CD4-positive, alpha-beta T cell treated with Interleukin-17A for 4 hours (primary cell): ENCODE results near the gene HRH2.
A peak's percentile ranks its signal among the peaks of the same experiment; 100 is the strongest.

Source experiments
- DNase-seq: peaks from one replicate; pipeline ENCODE4 v3.0.0-alpha.2; 2020; ENCODE audit warnings: mixed read lengths

Gene HRH2

GRCh38 chr5:175693741-175694140 lies 35.9 kb downstream of the HRH2 start:
- no peak for DNase-seq

DNA sequence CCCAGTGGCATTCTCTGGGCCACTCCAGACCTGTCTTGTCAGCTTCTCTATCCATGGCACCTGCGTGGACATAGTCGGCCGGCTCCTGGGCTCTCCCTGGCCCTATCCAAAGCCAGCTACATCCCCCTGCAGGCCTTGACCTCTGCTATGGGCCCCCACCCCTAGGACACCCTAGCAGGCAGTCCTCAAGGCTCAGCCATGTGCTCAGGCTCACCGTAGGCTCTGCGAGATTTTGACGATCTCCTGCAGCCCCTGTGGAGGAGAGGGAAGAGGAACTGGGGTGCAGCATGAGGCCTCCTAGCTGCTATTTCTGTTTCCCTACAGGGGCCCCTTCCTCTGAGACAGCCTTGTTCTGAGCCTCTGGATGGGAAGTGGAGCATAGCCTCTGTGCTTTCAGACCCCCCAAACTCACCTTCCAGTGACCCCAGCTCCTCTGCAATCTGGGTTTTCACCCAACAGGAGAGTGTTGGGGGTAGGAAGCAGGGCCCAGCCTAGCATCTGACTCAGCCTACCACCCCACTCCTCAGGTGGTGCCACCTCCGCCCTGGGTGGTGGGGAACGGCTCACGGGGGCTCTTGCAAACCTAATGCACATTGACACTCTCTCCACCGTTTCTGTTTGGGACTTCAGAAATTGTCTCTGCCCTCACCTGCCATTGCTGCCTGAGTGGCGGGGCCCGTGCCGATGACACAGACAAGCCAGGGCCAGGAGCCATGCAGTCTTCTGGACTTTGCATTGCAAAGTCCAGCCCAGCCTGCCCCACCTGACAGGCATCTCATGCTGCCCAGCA lies 36.7 kb downstream of the HRH2 start:
- no peak for DNase-seq

- DNase-seq, result no peak
Observed at GRCh38 chr5:175695161-175696126, 37.6 kb downstream of the HRH2 start.

GRCh38 chr5:175696139-175696854 lies 38.4 kb downstream of the HRH2 start:
- peak; percentile 88 for DNase-seq

GRCh38 chr5:175696855-175697198 lies 39.0 kb downstream of the HRH2 start:
- no peak for DNase-seq

DNA sequence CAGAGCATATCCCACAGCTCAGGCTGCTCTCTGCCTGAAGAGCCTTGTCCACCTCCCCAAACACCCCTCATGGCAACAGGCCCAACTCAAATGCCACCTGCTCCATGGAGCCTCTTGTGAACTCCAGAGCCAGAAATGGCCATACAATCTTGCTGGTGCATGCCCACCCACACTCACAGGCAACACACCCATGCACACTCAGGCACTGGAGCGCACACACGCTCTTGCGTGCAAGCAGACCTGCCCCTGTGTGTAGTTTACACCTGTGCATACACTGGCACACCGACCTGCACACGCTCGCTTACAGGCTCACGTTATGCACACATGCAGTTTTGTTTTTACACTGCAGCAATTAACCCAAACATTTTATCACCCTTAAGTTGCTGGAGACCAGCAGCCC lies 40.0 kb downstream of the HRH2 start:
- no peak for DNase-seq

- DNase-seq, result no peak
Observed at GRCh38 chr5:175698401-175699115, 40.7 kb downstream of the HRH2 start.

GRCh38 chr5:175700991-175701390 lies 43.1 kb downstream of the HRH2 start:
- no peak for DNase-seq

- DNase-seq, result no peak
Observed at GRCh38 chr5:175701797-175702196, 43.9 kb downstream of the HRH2 start.

- no peak for DNase-seq
Observed at GRCh38 chr5:175706499-175706898, 48.6 kb downstream of the HRH2 start.

GRCh38 chr5:175707751-175708375 lies 50.0 kb downstream of the HRH2 start:
- no peak for DNase-seq

GRCh38 chr5:175709276-175709781 lies 51.5 kb downstream of the HRH2 start:
- no peak for DNase-seq

- DNase-seq, result no peak
Observed at GRCh38 chr5:175710326-175710725, 52.5 kb downstream of the HRH2 start.

GRCh38 chr5:175711031-175711430 lies 53.2 kb downstream of the HRH2 start:
- DNase-seq, result no peak

- no peak for DNase-seq
Observed at GRCh38 chr5:175711472-175712312, 53.8 kb downstream of the HRH2 start.

GRCh38 chr5:175712313-175712680 lies 54.4 kb downstream of the HRH2 start:
- DNase-seq, result no peak

DNA sequence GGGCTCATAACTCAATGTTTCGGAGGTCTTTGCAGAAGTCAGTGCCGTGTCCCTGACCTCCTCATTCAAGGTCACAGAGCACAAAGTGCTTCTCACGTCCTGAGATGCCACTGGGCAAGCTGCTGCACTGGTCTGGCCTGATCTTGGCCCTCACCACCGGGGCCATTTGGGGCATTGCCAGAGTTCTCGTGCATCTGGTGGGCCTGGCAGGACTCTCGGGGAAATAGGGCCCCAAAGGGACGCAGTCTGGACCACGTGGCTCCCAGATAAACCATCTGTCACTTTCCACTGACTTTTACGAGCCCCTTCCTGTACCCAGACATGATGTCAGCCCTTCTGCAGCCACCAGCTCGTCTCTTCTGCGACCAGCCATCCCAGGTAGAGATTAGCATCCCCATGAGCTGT lies 54.8 kb downstream of the HRH2 start:
- no peak for DNase-seq

DNA sequence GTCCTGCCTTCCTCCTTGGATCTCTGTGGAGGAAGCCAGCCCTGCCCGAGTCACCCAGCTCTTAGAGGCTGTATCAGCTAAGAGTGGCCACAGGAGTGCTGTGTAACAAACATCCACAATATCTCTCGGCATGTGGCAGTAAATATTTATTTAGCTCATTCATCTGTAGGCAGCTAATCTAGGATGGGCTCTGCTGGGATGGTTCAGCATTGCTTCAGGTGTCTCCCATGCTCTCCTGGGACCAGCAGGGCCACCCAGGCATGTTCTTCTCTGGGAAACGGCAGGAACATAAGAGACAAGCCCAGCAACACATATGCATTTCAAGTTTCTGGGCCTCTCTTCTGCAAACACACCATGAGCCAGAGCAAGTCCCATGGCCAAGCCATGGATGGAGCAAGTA lies 56.1 kb downstream of the HRH2 start:
- DNase-seq, result no peak

- no peak for DNase-seq
Observed at GRCh38 chr5:175714479-175715085, 56.7 kb downstream of the HRH2 start.
